Stimulated activated CD8-positive, alpha-beta memory T cell treated with anti-CD3 and anti-CD28 coated beads, Interleukin-12 subunit alpha, Interleukin-12 subunit beta, amount 100 ng/mL, for 4 hours (primary cell): Measurements from ENCODE around the gene HMGA1.
"Not testable (repeated sequence)": the region's sequence is repeated elsewhere in the genome, so short reads cannot be mapped to it uniquely, and the experiment has no call there.

ENCODE experiments used
- DNase-seq: peaks from one replicate; pipeline ENCODE4 v3.0.0-alpha.2; 2020; ENCODE audit warnings: low read depth

HMGA1 gene

DNA sequence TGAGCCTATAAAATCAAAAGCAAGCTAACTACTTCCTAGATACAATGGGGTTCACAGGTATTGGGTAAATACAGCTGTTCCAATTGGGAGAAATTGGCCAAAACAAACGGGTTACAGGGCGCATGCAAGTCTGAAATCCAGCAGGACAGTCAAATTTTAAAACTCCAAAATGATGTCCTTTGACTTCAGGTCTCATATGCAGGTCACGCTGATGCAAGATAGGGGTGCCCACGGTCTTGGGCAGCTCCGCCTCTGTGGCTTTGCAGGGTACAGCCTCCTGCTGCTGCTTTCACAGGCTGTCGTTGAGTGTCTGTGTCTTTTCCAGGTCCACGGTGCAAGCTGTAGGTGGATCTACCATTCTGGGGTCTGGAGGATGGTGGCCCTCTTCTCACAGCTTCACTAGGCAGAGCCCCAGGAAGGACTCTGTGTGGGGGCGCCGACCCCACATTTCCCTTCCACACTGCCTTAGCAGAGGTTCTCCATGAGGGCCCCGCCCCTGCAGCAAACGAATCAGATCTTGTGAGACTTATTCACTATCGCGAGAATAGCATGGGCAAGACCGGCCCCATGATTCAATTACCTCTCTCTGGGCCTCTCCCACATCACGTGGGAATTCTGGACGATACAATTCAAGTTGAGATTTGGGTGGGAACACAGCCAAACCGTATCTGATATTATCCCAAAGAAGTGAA, 24.0 kb downstream of the HMGA1 start:
- no peak for DNase-seq

DNA sequence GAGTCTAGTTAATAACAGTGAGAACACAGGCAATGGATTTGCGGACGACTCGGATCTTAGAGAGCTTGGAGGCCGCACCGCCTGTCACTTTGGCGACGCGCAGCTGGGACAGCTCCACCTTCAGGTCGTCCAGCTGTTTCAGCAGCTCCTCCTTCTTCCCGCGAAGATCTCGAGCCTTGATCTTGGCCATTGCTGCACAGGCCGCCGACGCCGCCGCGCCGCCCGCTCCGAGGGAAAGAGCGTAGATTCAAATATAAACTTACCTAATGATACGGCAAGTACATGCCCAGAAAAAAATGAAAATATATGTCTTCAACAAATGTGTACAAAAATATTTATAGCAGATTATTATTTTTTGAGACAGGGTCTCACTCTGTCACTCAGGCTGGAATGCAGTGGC, 26.8 kb downstream of the HMGA1 start:
- not testable (repeated sequence) for DNase-seq

DNA sequence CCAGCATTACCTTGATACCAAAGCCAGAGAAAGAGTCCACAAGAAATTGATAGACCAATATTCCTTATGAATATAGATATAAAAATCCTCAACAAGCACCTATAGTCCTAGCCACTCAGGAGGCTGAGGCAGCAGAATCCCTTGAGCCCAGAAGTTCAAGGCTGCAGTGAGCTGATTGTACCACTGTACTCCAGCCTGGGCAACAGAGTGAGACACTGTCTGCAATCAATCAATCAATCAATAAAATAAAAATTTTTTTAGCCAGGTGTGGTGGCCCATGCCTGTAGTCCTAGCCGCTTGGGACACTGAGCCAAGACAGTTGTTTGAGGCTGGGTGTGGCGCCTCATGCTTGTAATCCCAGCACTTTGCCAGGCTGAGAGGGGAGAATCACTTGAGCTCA, 31.1 kb downstream of the HMGA1 start:
- DNase-seq = no peak

DNA sequence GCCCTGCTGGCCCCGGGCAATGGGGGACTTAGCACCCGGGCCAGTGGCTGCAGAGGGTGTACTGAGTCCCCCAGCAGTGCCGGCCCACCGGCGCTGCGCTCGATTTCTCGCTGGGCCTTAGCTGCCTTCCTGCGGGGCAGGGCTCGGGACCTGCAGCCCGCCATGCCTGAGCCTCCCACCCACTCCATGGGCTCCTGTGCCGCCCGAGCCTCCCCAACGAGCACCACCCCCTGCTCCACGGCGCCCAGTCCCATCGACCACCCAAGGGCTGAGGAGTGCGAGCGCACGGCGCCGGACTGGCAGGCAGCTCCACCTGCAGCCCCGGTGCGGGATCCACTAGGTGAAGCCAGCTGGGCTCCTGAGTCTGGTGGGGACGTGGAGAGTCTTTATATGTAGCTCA, 32.5 kb downstream of the HMGA1 start:
- DNase-seq = not testable (repeated sequence)

DNA sequence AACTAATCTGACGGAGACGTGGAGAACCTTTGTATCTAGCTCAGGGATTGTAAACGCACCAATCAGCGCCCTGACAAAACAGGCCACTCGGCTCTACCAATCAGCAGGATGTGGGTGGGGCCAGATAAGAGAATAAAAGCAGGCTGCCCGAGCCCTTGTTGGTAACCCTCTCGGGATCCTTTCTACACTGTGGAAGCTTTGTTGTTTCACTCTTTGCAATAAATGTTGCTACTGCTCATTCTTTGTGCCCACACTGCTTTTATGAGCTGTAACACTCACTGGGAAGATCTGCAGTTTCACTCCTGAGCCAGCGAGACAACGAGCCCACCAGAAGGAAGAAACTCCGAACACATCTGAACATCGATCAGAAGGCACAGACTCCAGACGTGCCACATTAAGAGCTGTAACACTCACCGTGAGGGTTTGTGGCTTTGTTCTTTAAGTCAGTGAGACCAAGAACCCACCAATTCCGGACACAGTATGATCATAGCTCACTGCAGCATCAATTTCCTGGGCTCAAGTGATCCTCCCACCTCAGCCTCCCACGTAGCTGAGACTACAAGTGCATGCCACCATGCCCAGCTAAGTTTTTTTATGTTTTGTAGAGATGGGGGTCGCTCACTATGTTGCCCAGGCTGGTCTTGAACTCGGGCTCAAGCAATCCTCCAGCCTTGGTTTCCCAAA, 33.1 kb downstream of the HMGA1 start:
- DNase-seq = not testable (repeated sequence)

DNA sequence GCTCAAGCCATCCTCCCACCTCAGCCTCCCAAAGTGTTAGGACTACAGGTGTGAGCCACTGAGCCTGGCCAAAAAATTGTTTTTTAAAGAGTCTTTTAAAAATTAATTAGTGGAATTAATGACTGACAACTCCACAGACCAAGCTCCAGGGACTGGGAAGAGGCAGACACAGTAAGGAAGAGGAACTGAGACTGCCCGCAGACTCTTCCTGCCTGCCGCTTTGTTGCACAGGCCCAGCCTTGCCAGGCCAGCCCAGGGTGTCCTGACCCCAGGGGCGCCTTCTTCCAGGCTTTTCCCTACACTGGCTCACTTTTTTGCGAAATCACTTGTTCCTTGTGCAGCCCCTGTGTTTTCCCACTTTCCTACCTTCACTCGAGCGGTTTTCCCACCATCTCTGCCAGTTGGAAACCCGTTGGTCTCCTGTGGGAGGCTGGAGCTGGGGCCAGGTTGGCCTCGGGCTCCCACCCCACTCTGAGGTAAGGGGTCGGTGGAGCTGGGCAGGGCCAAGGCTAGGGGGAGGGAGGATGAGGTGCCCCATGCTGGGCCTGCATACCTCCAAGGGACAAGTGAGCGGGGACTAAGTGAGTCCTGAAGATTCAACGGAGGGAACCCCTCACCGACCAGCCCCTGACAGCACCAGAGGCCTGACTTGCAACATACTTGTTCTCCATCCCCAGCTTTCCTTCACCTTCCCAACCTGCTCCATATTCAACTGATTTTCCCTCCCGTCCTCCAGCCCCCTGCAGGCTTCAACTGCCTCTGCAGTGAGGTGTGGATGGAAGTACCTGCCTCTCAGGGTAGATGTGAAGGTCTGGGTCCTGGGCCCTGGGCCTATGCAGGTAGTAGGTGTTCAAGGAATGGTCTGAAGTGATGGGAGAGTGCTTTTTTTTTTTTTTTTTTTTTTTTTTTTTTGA, 35.6 kb downstream of the HMGA1 start:
- DNase-seq = no peak

DNA sequence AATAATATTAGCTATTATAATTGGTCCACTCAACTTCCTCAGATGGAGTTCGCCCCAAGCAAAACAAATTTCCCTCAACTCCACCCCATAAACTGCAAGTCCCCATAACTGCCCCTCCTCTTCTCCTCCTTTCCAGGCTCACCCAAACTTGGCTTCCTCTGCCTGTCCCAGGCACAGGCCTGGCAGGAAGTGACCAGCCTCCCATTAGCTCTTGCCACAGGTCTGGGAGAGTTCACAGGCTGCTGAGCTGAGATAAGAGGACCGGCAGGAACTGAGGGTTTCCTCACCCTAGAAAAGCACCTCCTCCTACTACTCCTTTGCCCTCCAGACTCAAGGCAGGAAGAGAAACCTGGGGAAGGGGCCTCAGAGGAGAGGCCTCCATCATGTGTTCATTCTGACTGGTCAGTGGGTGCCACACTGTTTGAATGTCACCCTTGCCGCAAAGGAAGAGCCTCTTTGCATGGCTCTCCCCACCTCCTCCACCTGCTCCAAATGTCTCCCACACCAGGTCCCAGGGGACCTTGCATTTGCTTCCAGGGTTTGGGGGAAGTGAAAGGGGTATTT, 36.7 kb downstream of the HMGA1 start:
- DNase-seq = no peak

DNA sequence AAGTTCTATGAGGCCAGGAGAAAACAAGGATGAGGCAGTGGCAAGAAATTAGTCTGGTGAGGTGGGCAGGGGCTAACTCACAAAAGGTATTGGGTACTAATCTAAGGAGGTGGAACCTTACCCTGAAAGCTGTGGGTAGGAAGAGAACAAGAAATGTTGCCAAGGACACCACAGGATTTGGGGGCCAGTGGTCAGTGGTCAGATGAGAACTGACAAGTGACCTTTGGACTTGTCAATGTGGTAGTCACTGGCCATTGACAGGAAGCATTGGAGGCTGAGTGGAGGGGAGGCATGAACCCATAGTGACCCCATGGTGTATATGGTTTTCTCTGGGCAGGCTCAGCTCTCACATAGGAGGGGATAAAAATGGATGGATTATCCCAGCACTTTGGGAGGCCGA, 37.5 kb downstream of the HMGA1 start:
- no peak for DNase-seq

DNA sequence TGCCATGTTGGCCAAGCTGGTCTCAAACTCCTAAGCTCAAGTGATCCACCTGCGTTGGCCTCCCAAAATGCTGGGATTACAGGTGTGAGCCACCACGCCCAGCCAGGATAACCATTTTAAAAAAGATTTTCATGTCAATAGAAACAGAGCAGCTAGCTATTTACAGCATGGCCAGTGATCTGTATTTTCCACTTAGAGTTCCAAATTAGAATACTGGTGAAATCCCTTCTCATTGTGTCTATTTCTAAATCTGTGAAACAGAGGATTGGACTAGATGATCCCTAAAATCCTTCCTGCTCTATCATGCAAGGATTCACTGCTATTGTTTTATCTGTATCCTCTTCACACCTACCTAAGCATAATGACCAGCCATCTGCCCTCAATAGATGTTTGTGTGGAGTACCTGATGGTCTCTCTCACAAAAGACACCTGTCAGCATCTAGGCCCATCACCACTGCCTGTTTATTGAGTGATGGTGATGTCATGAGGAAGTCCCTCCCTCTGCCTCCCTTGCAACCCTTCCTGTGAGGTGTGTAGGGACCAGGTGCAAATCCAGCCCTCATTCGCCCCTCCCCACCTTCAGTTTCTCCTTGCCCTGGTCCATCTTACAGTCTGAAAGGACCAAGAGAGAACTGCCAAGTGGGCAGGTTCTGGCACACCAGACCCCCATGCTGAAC, 38.6 kb downstream of the HMGA1 start:
- no peak for DNase-seq

DNA sequence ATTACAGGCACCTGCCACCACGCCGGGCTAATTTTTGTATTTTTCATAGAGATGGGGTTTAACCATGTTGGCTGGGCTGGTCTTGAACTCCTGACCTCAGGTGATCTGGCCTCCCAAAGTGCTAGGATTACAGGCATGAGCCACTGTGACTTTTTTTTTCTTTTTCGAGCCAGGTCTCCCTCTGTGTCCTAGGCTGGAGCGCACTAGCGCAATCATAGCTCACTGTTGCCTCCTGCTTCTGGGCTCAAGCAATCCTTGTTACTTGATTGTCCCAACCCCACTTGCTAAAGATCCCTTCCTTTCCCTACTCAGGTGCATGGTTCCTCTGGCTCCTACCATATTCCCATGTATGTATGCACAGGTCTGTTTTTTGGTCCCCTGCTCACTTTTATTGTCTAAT, 39.5 kb downstream of the HMGA1 start:
- no peak for DNase-seq

DNA sequence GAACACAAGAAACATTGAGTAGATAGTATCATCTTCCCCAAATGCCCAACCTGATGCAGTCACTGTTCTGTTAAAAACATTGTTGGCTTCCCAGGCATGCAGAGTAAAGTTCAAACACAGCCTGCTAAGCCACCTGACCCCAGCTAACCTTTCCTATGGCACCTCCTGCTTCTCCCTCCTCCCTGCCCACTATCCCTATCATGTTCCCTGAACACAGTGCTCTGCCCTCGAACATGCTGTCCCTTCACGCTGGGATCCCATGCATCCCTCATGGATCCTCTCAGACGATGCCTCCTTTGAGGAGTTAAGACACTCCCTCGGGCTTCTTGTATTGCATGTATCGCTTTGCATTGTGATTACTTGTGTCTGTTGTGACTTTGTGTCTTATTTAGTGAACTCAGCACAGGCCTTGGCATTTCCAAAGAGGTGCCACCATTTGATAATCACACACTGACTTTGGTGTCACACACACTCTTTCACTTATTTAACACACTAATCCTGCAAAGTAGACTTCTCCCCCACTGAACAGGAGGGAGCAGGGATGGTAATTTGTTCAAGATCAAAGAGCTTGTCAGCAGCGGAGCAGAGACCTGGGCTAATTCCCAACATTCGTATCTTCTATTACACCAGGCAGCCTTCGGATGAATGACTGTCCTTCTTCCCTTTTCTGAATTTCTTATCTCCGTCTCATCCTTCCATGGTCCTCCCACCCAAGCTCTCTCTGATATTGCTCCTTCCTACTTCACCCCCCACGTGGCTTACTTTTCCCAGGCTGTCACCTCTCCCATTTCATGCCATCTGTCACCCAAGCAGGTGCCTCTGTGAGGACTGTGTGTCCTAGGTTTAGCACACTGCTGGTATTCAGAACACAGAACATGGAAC, 40.4 kb downstream of the HMGA1 start:
- no peak for DNase-seq

DNA sequence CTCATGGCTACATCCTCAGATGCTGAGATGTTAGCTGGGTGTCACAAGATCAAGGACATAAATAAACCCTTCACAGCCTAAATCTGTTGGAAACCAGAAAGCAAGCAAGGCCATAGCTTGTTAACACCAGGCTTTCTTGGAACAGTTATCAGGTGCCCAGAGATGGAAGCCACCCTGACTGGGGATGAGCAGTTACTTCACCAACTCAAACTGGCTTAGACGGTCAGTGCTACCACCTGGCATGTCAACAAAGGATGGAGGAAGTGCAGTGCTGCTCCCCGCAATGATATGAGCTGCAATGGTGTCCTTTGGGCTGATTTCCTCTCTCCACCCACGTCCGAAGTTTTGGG, 41.1 kb downstream of the HMGA1 start:
- DNase-seq = no peak

DNA sequence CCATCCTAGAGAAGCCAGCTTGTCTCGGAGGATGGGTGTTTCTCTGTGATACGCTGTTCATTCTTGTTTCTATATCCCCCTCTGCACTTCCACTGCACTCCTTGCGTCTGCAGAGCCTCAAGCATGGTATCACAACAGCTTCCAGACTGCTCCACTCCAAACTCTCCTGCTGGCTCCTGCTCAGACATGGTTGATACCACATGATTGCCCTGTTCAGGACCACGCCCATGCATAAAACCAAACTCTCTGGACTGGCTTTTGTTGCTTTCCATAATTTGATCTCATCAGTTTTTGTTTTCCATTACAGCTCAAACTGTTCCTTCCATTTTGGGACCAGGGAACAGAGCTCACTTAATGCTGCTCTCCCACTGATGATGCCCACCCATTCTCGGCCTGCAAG, 42.2 kb downstream of the HMGA1 start:
- no peak for DNase-seq

DNA sequence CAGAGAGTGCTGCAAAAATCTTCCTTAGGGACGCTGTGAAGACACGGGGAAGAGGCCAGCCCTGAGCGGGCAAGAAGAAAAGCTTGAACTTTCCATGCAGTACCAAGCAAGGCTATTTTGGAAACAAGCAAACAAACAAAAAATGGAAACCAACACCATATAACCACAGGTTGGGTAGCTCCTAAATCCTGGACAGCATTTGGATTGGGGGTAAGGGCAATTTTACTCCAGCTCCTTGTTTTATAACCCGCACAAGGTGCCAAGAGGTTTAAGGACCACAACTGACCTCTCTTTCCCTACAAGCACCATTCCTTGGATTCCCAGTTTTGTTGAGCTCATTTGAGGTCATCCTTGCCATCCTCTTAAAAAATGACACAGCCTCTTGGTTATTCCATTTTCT, 43.5 kb downstream of the HMGA1 start:
- DNase-seq = no peak

DNA sequence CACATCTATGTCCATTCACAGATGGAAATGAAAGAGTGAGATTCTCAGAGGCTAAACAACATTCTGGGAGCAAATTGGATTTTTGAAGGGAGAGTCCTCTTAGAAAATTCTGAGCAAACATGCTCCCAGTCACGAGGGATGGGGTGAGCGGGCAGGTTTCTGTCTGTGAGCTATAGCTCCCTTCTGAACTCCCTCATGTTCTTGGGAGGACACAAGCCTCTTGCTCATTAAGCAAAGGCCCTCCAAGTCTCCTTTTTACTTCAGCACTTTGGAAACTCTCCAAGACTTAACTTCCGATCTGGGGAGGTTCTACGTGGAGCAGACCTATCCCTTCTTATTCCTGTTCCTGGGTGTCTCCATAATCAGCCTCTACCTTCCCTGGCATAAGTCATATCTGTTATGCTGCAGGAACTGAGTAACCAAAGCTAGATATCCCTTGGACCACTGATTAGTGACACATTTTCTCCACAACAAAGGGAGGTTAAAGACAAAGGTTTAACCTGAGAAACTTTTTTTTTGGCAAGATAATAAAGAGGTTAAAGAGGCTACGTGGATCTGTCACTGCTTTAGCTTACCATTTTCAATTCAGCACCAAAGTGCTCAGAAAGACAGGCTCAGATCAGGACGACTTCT, 45.1 kb downstream of the HMGA1 start:
- no peak for DNase-seq

DNA sequence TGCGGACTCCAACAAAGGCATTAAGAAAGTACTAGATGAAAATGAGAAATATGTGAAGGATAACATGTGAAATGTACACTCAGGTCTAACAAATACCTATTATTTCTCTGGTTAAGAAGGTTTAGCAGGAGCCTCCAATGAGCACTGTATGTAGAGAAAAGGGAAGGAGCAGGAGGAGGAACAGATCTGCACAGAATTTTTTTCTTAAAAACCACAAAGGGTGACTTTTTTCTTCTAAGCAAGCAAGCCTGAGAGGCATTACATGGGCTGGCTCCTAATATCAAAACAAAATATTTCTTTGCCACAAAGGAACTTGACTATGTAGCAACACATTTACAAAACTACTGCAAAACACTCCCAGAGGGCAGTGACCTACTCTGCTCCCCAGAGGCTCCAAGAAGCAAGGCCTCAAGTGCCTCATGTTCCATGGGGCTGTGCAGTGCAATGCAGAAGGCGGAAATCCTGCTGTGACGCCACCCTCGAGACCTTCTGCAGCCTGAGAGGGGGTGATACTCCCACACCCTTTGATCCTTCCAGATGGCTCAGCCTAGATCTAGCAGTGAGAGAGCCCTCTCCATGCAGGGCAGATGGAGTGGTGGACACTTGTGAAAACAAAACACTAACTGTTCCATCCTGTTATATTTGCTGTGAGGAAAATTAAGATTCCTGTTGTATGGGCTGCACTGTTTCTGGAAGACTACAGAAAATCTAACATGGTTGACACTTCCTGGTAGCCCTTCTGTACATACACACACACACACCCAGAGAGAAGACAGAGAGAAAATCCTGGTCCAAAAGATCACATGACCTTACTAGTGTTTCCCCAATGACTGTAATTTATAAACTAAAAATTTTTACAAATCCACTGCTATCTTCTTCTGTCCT, 48.1 kb downstream of the HMGA1 start:
- no peak for DNase-seq

DNA sequence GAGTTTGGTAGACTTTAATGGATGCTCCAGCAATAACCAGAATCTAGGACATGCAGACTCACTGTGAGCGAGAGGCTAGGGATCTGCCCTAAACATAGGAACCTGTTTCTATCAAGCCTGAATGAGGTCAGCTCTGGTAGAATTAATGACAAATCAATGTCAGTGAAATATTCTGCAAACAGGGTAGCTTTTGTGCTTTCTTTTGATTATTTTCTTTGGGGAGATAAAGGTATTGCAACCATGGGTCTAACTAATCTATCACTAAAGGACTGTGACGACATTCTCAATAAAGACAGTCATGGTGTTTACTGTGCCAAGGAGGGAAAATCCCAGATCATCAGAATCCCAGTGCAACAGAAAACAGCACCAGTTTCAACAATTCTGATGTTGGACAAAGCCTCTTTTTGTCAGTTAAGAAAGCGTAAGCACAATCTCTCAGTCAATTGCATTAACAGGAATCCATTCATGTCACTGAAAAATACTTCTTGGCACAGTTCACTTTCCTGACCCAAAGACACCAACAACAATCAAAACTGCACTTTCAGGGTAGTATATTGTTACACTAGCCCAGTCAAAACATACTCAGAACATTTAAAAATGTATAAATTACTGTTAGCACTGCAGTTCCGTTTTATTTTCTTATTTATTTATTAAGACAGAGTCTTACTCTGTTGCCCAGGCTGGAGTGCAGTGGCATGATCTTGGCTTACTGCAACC, 48.9 kb downstream of the HMGA1 start:
- no peak for DNase-seq

DNA sequence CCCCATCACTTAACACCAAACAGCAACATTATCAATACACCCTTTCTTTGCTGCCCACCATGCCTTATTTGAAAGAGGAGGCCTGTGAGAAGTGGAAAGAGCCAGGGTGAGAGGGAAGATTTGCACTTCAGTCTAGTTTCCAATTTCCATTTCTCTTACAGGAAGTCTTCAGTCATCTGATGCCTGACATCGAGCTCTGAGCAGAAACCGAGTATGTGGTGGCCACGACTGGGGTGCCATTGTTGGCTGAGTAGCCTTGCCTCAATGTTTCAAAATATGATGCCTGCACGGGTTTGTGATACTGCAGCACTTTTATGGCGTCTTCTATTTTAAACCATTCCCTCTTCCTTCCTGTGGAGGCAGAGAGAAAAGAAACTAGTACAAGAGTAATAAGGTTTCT, 51.9 kb downstream of the HMGA1 start:
- no peak for DNase-seq

DNA sequence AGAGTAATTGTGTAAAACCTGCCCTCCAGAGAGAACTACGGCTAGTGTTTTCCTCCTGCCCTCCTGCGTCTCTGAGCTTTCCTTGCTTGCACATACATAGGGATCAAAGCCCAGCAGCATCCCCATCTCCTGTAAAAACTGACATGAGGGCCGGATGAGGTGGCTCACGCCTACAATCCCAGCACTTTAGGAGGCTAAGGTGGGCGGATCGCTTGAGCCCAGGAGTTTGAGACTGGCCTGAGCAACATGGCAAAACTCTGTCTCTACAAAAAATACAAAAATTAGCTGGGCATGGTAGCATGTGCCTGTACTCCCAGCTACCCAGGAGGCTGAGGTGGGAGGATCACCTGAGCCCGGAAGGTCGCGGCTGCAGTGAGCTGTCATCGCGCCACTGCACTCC, 52.5 kb downstream of the HMGA1 start:
- no peak for DNase-seq
